ENCODE measurements around the gene TMEM117. TPM values are rescaled to one million over a fixed set of nuclear protein-coding genes. Genes with fewer than 3 reads are reported as not detected.

TMEM117 gene
- total RNA-seq, 2 donors from 2014 or later, result 1.3 to 2.7 TPM

DNA sequence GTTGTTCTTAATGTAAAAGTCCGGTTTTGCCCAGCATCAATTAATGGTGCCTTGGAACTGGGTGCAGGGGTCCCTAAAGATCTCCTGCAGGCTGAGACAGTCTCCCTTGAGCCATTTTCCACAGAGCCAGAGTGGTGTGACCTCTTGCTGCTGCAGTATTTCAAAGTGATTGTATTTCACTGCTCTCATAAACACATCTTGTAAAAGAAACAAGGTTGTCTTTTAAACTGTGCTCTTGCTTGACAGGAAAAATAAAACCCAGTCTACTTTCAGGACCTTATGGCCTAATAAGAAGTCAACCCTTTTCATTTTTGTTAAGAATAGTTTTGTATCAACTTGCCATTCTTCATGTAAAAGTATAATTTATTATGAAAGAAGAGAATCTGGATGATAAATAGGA is 44.7 kb downstream of the TMEM117 start:
- no peak overlapping the region for H3K27ac Mint-ChIP-seq
- no peaks in the 10 kb centered on the region for H3K9me3 Mint-ChIP-seq
- DNase-seq, result no peak
- no peaks in the 10 kb centered on the region for H3K4me1 Mint-ChIP-seq (ENCODE audit: low read depth)
- no peak overlapping the region for H3K4me3 Mint-ChIP-seq
- no peaks in the 10 kb centered on the region for H3K27me3 Mint-ChIP-seq (ENCODE audit: low read depth)
- ATAC-seq (replicated peaks in 1 of 2), result no peak
- no peaks in the 10 kb centered on the region for H3K36me3 Mint-ChIP-seq (ENCODE audit: insufficient read depth in 2 of 2)

DNA sequence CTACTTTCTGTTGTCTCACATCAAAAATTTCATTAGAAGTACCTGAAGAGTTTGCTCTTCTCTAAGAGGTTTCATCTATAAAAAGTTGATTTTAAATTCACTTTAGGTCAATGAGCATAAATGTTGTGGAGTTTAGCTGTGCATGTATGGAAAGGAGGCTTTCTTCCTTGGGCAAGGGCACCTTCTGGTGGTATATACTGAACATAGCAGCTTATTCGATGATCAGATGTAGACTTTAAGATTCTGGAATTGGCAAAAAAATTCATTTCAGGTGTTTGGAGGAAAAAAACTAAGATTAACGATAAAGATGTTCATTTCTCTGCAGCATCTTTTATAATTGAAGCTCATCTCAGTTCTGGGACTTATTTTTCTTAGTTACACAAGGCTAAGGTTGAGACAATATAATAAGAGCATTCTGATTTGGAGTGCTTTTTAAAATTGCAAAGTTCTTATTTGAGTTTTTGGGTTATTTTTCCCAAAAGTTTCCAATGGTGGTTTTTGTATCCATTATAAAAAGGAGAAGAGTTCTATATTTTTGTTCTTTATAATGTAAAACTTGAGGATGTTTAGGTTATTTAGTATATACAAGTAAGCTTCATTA is 46.8 kb downstream of the TMEM117 start:
- Mint-ChIP-seq H3K9me3 (no peaks in the 10 kb centered on the region), H3K27me3 (ENCODE audit: low read depth) (no peaks in the 10 kb centered on the region), H3K27ac (no peak overlapping the region), H3K4me3 (no peak overlapping the region), H3K4me1 (ENCODE audit: low read depth) (no peaks in the 10 kb centered on the region), H3K36me3 (ENCODE audit: insufficient read depth in 2 of 2) (no peaks in the 10 kb centered on the region)
- ATAC-seq (replicated peaks in 1 of 2) (peak; percentile 76 to 80), DNase-seq (peak; percentile 19 to 28)

DNA sequence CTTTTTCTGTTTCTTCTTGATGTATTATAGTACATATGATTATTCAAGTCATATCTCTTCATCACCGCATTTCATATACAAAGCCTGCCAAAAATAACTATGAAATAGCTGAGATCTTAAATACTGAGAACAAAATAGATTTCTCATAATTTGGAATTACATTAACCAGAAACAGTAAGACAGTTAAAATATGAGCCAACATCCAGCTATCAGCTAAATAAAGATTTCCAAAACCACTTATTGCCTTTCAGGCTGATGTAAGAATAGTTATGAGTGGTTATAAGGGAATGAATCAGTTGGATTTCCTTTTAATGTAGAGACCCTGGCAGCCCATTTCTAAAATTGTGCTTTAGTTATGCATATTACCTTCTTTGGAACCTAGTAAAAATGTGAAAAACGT is 47.4 kb downstream of the TMEM117 start:
- H3K27me3 Mint-ChIP-seq (ENCODE audit: low read depth), result no peaks in the 10 kb centered on the region
- ATAC-seq (replicated peaks in 1 of 2), result no peak
- H3K9me3 Mint-ChIP-seq, result no peaks in the 10 kb centered on the region
- H3K4me3 Mint-ChIP-seq, result no peak overlapping the region
- no peak for DNase-seq
- no peaks in the 10 kb centered on the region for H3K4me1 Mint-ChIP-seq (ENCODE audit: low read depth)
- no peak overlapping the region for H3K27ac Mint-ChIP-seq
- no peaks in the 10 kb centered on the region for H3K36me3 Mint-ChIP-seq (ENCODE audit: insufficient read depth in 2 of 2)

DNA sequence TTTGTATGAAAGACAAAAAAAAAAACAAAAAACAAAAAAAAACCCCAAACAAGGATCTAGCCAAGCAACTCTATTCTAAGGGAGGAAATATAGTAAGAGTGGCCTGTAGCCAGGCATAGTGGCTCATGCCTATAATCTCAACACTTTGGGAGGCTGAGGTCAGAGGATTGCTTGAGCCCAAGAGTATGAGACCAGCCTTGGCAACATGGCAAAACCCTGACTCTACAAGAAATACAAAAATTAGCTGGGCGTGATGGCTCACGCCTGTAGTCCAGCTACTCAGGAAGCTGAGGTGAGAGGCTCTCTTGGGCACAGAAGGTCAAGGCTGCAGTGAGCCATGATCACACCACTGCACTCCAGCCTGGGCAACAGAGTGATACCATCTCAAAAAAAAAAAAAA is 47.9 kb downstream of the TMEM117 start:
- no peak for DNase-seq
- Mint-ChIP-seq H3K4me1 (ENCODE audit: low read depth) (no peaks in the 10 kb centered on the region), H3K4me3 (no peak overlapping the region), H3K27me3 (ENCODE audit: low read depth) (no peaks in the 10 kb centered on the region), H3K36me3 (ENCODE audit: insufficient read depth in 2 of 2) (no peaks in the 10 kb centered on the region), H3K9me3 (no peaks in the 10 kb centered on the region), H3K27ac (no peak overlapping the region)
- no peak for ATAC-seq (replicated peaks in 1 of 2)

DNA sequence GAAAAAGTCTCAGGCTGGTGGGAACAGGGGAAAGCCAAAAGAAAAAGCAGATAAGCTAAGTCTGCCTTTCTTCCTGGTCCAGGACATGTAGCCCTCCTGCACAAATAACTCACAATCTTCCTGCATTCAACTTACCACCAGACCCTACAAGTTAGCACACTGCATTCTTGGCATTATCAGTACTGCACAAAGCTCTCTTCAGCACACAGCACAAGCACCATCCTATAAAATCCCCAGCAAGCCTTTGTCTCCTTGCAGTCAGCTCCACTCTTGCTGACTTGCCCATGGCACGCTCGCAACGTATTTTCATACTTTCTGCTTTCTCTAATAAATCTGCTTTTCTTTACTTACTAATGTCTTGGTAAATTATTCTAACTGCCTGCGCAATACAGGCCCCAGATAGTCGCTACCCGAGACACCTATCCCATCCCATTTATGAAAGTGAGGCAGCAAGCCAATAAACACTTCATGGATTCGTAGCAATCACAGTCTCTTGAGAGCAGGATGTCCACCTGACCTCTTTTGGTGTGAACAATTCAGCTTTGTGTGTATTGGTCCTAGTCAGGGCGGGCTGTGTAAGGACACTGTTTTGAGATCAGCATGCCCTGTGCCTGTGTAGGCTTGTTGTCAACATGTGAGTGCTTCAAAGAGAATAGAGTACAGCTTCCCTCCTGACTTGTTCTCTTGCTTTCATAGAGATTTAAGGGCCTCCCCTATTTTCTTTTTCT is 49.0 kb downstream of the TMEM117 start:
- ATAC-seq (replicated peaks in 1 of 2) (no peak), DNase-seq (no peak)
- Mint-ChIP-seq H3K27me3 (ENCODE audit: low read depth) (no peaks in the 10 kb centered on the region), H3K27ac (no peak overlapping the region), H3K36me3 (ENCODE audit: insufficient read depth in 2 of 2) (no peaks in the 10 kb centered on the region), H3K4me3 (no peak overlapping the region), H3K9me3 (no peaks in the 10 kb centered on the region), H3K4me1 (ENCODE audit: low read depth) (no peaks in the 10 kb centered on the region)

DNA sequence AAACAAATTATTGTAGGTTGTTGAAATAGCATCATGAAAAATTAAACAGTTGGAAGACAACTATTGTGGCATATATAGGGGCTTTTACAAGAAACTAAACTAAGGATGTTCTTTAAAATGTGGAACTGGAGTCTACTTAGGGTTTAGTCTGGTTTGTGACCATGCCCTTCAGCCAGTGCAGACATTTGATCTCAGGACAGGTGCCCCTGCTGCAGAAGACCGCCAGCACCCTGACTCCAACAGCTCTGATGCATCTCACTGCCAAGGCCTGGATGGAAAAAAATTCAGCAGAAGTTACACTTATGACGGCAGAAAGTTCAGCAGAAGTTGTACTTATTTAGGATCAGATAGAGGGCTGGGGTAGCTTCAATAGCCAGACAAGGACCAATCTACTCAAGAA is 51.5 kb downstream of the TMEM117 start:
- no peaks in the 10 kb centered on the region for H3K4me1 Mint-ChIP-seq (ENCODE audit: low read depth)
- no peak overlapping the region for H3K27ac Mint-ChIP-seq
- no peaks in the 10 kb centered on the region for H3K27me3 Mint-ChIP-seq (ENCODE audit: low read depth)
- DNase-seq, result no peak
- peaks cover 0 to 4% of the 10 kb centered on the region in 2 donors for H3K36me3 Mint-ChIP-seq (ENCODE audit: insufficient read depth in 2 of 2)
- no peak for ATAC-seq (replicated peaks in 1 of 2)
- no peaks in the 10 kb centered on the region for H3K9me3 Mint-ChIP-seq
- no peak overlapping the region for H3K4me3 Mint-ChIP-seq

DNA sequence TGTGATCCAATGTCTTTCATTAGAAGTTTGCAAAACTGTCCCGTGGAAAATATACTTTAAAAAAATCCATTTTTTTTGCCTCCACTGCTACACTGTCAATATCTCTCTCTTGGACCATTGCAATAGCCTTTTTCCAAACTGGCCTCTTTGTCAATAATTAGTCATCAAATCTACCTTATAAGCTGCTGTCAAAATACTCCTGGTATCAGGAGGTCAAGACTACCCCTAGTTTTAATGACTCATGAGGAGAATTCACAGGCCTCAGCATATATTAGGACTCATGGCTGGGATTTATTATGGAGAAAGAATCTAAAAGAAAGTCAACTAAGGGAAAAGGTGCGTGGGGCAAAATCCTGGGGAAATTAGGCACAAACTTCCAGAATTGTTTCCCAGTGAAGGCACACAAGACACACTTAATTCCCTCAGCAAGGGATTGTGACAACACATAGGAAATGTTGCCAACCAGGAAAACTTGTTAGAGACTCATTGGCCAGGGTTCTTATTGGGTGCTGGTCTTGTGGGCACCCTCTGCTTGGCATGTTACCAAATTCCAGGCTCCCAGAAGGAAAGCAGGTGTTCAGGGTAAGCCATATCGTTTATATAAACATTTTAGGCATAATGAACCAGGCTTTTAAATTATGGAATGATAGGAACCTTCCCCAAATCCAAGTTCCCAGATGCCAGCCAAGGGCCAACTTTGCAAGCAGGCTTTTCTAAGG is 56.1 kb downstream of the TMEM117 start:
- H3K4me3 Mint-ChIP-seq, result no peak overlapping the region
- H3K9me3 Mint-ChIP-seq, result peaks cover 3 to 6% of the 10 kb centered on the region in 2 donors
- no peaks in the 10 kb centered on the region for H3K27me3 Mint-ChIP-seq (ENCODE audit: low read depth)
- H3K27ac Mint-ChIP-seq, result no peak overlapping the region
- ATAC-seq (replicated peaks in 1 of 2), result no peak
- H3K36me3 Mint-ChIP-seq (ENCODE audit: insufficient read depth in 2 of 2), result peaks cover 2 to 4% of the 10 kb centered on the region in 2 donors
- DNase-seq, result no peak
- H3K4me1 Mint-ChIP-seq (ENCODE audit: low read depth), result no peaks in the 10 kb centered on the region

DNA sequence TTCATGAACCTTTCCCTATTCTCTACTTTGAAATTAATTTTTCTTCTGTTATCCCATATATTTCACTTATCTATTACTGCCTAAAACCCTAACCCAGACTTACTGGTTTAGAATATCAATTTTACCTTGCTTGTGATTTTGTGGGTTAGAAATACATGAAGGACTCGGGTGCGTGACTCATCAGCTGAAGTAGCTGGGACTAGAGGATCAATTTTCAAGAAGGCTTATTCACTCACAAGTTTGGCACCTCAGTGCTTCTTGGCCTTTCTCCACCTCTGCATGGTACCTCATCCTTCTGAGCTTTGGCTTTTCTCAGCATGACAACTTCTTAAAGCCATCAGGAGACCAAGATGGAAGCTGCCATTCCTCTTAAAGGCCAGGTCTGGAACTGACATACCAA is 57.8 kb downstream of the TMEM117 start:
- no peak overlapping the region for H3K27ac Mint-ChIP-seq

DNA sequence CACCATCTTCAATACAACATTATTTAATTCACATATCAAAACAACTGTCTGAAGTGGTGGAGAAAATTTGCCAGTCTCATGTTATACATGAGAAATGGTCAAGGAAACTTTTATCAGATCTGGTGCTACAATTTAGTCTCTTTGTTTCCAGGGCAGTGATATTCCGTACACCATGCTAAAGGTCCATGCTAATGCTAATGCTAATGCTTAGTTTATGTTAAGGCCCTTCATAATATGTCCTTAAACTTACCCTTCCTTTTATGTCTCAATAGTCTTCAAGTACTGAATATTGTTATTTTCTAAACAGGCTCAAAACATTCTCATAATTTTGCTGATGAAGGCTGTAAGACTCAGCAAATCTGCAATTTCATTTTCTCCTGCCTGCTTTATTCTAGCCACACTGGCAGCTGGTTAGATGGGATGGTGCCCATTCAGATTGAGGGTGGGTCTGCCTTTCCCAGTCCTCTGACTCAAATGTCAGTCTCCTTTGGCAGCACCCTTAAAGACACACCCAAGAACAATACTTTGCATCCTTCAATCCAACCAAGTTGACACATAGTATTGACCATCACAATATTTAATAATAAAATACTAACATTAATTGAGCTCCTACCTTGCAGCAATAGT is 59.8 kb downstream of the TMEM117 start:
- H3K36me3 Mint-ChIP-seq (ENCODE audit: insufficient read depth in 2 of 2), result peaks cover 2 to 4% of the 10 kb centered on the region in 2 donors
- ATAC-seq (replicated peaks in 1 of 2) (no peak), DNase-seq (no peak)
- H3K27ac Mint-ChIP-seq, result no peak overlapping the region
- H3K4me1 Mint-ChIP-seq (ENCODE audit: low read depth), result no peaks in the 10 kb centered on the region
- no peaks in the 10 kb centered on the region for H3K27me3 Mint-ChIP-seq (ENCODE audit: low read depth)
- no peak overlapping the region for H3K4me3 Mint-ChIP-seq
- peaks cover 3 to 6% of the 10 kb centered on the region in 2 donors for H3K9me3 Mint-ChIP-seq

More for the DNA sequence above, 57.8 kb downstream of the TMEM117 start:
- DNase-seq, result no peak
- H3K36me3 Mint-ChIP-seq (ENCODE audit: insufficient read depth in 2 of 2), result peaks cover 2 to 4% of the 10 kb centered on the region in 2 donors
- no peak overlapping the region for H3K4me3 Mint-ChIP-seq
- H3K4me1 Mint-ChIP-seq (ENCODE audit: low read depth), result no peaks in the 10 kb centered on the region
- H3K27me3 Mint-ChIP-seq (ENCODE audit: low read depth), result no peaks in the 10 kb centered on the region
- H3K9me3 Mint-ChIP-seq, result peaks cover 3 to 6% of the 10 kb centered on the region in 2 donors
- ATAC-seq (replicated peaks in 1 of 2), result no peak

DNA sequence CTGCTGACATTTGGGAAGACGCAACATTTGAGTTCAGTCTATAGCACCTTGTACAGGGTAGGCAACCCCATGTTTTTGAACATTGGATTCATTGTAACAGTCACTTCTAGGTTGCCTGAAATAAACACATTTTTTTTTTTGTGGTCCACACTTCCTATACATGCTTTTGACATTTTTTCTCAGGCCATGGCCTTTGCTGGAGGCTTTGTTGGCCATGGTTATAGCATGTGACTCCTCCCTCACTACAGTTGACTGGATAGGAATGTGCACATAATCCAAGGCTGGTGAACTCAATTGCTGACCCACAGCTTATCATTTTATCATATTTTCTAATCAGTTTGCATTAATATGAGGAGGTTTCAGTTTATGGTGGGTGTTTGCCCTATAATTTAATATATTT is 60.6 kb downstream of the TMEM117 start:
- no peak overlapping the region for H3K27ac Mint-ChIP-seq
- H3K9me3 Mint-ChIP-seq, result peaks cover 3 to 6% of the 10 kb centered on the region in 2 donors

DNA sequence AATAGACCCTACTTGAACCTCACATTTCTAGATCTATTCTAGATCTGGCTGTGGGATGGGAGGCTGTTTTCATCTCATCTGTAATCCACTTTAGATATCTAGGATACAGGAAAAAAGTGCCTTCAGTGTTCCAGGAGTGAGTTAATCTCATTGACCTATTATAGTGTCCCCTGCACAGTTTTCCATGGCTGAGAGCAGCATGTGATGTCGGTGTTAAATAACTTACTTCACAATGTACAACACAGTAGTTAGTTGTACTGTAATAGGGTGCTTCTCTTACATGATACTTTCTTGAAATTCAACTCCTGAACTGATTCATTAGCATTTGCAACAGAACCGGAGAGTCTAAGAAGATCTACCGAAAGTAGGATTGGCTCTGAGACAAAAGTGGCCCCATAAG is 62.6 kb downstream of the TMEM117 start:
- no peak for ATAC-seq (replicated peaks in 1 of 2)
- H3K9me3 Mint-ChIP-seq, result peaks cover 0 to 3% of the 10 kb centered on the region in 2 donors
- no peak overlapping the region for H3K4me3 Mint-ChIP-seq
- no peak overlapping the region for H3K27ac Mint-ChIP-seq
- peaks cover 0 to 2% of the 10 kb centered on the region in 2 donors for H3K36me3 Mint-ChIP-seq (ENCODE audit: insufficient read depth in 2 of 2)
- H3K27me3 Mint-ChIP-seq (ENCODE audit: low read depth), result no peaks in the 10 kb centered on the region
- no peak for DNase-seq
- no peaks in the 10 kb centered on the region for H3K4me1 Mint-ChIP-seq (ENCODE audit: low read depth)

More for the DNA sequence above, 60.6 kb downstream of the TMEM117 start:
- Mint-ChIP-seq H3K27me3 (ENCODE audit: low read depth) (no peaks in the 10 kb centered on the region), H3K36me3 (ENCODE audit: insufficient read depth in 2 of 2) (peaks cover 2 to 4% of the 10 kb centered on the region in 2 donors), H3K4me3 (no peak overlapping the region), H3K4me1 (ENCODE audit: low read depth) (no peaks in the 10 kb centered on the region)
- no peak for ATAC-seq (replicated peaks in 1 of 2)
- DNase-seq, result no peak

DNA sequence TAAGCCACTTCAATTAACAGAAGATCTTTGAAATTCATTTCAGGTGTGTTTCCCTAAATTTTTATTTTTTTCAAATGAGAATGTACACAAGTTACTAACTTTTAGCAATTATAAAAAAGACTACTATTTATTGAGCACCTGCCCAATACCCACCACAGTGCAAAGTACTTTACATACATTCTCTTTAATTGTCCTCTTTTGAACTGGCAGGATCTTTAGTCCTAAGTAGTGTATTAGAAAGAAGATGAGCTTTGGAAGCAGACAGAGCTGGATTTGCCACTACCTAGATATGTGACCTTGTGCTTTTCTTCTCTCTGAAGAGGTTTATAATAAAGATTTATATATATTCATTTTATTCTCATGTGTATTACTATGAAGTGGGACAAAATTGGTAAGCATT is 63.7 kb downstream of the TMEM117 start:
- ATAC-seq (replicated peaks in 1 of 2), result no peak
- Mint-ChIP-seq H3K27ac (no peak overlapping the region), H3K4me3 (no peak overlapping the region)

DNA sequence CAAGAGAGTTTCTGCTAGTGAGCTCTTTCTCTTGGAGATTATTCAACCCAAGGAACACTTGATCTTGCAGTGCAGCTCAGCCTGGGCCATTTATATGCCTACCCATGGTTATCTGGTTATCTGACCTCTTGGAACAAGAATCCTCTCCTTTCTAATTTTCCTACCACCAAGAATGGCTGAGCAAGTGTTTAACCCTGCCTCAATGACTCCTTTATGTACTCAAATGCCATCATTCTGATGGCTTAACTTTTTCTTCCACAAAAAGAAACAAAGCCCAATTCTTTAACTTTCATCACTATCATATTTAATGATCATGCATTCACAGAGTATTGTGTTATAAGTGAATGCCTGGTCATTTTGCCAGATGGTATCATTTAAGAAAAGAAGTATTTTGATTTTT is 67.8 kb downstream of the TMEM117 start:
- Mint-ChIP-seq H3K27me3 (ENCODE audit: low read depth) (no peaks in the 10 kb centered on the region), H3K4me3 (no peak overlapping the region), H3K27ac (no peak overlapping the region), H3K9me3 (peaks cover 0 to 2% of the 10 kb centered on the region in 2 donors), H3K36me3 (ENCODE audit: insufficient read depth in 2 of 2) (no peaks in the 10 kb centered on the region), H3K4me1 (ENCODE audit: low read depth) (no peaks in the 10 kb centered on the region)
- ATAC-seq (replicated peaks in 1 of 2), result no peak
- no peak for DNase-seq

More for the DNA sequence above, 63.7 kb downstream of the TMEM117 start:
- H3K9me3 Mint-ChIP-seq, result peaks cover 0 to under 1% of the 10 kb centered on the region in 2 donors
- H3K27me3 Mint-ChIP-seq (ENCODE audit: low read depth), result no peaks in the 10 kb centered on the region
- no peaks in the 10 kb centered on the region for H3K4me1 Mint-ChIP-seq (ENCODE audit: low read depth)
- DNase-seq, result no peak
- H3K36me3 Mint-ChIP-seq (ENCODE audit: insufficient read depth in 2 of 2), result no peaks in the 10 kb centered on the region

Measured in activated T-cell treated with anti-CD3 and anti-CD28 coated beads, Interleukin-2, amount 50 U/mL, for 72 hours (primary cell).